ENCODE measurements around the gene C1S.

DNA sequence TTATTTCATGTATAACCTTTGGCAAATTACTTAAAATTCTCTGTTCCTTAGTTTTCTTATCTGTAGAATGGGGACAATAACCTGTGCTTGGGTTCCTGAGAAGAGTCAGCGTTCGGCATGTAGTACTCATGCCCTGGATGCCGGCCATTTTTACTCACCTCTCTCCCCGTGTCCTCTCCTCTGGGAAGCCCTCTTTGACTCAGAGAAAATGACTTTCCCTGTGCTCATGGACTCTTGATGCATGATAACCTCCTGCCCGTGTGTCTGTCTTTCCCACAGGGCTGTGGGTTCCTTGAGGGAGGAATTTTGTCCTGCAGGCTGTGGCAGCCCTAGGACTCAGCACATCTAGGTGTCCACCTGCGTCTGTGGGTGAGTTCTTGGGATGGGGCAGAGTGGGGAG, 54.3 kb downstream of the C1S start:
- TF ChIP-seq, protein P1, sequence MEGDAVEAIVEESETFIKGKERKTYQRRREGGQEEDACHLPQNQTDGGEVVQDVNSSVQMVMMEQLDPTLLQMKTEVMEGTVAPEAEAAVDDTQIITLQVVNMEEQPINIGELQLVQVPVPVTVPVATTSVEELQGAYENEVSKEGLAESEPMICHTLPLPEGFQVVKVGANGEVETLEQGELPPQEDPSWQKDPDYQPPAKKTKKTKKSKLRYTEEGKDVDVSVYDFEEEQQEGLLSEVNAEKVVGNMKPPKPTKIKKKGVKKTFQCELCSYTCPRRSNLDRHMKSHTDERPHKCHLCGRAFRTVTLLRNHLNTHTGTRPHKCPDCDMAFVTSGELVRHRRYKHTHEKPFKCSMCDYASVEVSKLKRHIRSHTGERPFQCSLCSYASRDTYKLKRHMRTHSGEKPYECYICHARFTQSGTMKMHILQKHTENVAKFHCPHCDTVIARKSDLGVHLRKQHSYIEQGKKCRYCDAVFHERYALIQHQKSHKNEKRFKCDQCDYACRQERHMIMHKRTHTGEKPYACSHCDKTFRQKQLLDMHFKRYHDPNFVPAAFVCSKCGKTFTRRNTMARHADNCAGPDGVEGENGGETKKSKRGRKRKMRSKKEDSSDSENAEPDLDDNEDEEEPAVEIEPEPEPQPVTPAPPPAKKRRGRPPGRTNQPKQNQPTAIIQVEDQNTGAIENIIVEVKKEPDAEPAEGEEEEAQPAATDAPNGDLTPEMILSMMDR (IDR thresholded peaks at IDR 0.05), result no peak
- no peak for TF ChIP-seq POLR2A (IDR thresholded peaks at IDR 0.05)

All from vagina (tissue), 2 donors.